Neuronal stem cell (in vitro differentiated cells): ENCODE measurements around the gene SPPL2A.
A peak's percentile ranks its signal among the peaks of the same experiment; 100 is the strongest.

Source experiments
- DNase-seq: peaks from one replicate; pipeline ENCODE4 v3.0.0-alpha.2; 2013; ENCODE audit warnings: low spot score
- H2AFZ ChIP-seq: one replicate; pipeline ENCODE4 v1.6.1; 2013; ENCODE audit warnings: mild to moderate bottlenecking, low read length, inconsistent platforms
- H2AK5ac ChIP-seq: 2 replicates; pipeline ENCODE4 v1.6.1; 2013; ENCODE audit warnings: low read depth, mild to moderate bottlenecking, inconsistent platforms, low read length, moderate library complexity, mixed read lengths
- H2BK120ac ChIP-seq: 2 replicates; pipeline ENCODE4 v1.6.1; 2013; ENCODE audit warnings: low read depth, mild to moderate bottlenecking, inconsistent platforms, low read length, moderate library complexity, mixed read lengths
- H2BK12ac ChIP-seq: one replicate; pipeline ENCODE4 v1.6.1; 2013; ENCODE audit warnings: low read length, inconsistent platforms
- H2BK15ac ChIP-seq: 2 replicates; pipeline ENCODE4 v1.6.1; 2013; ENCODE audit warnings: mild to moderate bottlenecking, low read length, inconsistent platforms, mixed read lengths
- H2BK5ac ChIP-seq: one replicate; pipeline ENCODE4 v1.6.1; 2013; ENCODE audit warnings: inconsistent platforms, mild to moderate bottlenecking, low read length, moderate library complexity
- H3K14ac ChIP-seq: one replicate; pipeline ENCODE4 v1.6.1; 2013; ENCODE audit warnings: low read length, inconsistent platforms
- H3K18ac ChIP-seq: 2 replicates; pipeline ENCODE4 v1.6.1; 2013; ENCODE audit warnings: low read length, inconsistent platforms
- H3K23ac ChIP-seq: 2 replicates; pipeline ENCODE4 v1.6.1; 2013; ENCODE audit warnings: low read depth, mild to moderate bottlenecking, mixed read lengths, low read length, inconsistent platforms; ENCODE audit not compliant: poor library complexity
- H3K27ac ChIP-seq: replicated peaks from 3 replicates; pipeline ENCODE4 v1.5.1; 2013; ENCODE audit warnings: low read length, inconsistent platforms
- H3K27me3 ChIP-seq, 3 experiments: 2 replicates each; pipeline ENCODE4 v1.6.1; 2013; ENCODE audit warnings: low read length in 3 of 3, mild to moderate bottlenecking in 2 of 3, inconsistent platforms in 1 of 3, low read depth in 1 of 3, mixed read lengths in 1 of 3, moderate library complexity in 1 of 3; ENCODE audit not compliant: control insufficient read depth in 3 of 3, insufficient read depth in 3 of 3
- H3K36me3 ChIP-seq, 2 donors: replicated peaks in 1 of 2; 2 replicates each; pipeline ENCODE4 v1.6.1; 2013; ENCODE audit warnings: low read length in 2 of 2; ENCODE audit not compliant: control insufficient read depth in 2 of 2, insufficient read depth in 2 of 2
- H3K4ac ChIP-seq: 2 replicates; pipeline ENCODE4 v1.6.1; 2013; ENCODE audit warnings: inconsistent platforms, mild to moderate bottlenecking, low read length, moderate library complexity
- H3K4me1 ChIP-seq, 2 donors: 1 replicate in 1 of 2; 2 replicates in 1 of 2; pipeline ENCODE4 v1.6.1; 2013; ENCODE audit warnings: low read length in 2 of 2, low read depth in 1 of 2; ENCODE audit not compliant: control insufficient read depth in 2 of 2, insufficient read depth in 1 of 2
- H3K4me2 ChIP-seq: one replicate; pipeline ENCODE4 v1.6.1; 2013; ENCODE audit warnings: mild to moderate bottlenecking, low read length, inconsistent platforms; ENCODE audit not compliant: insufficient read depth, poor library complexity, severe bottlenecking
- H3K4me3 ChIP-seq, 2 donors: 2 replicates each; pipeline ENCODE4 v1.5.1; 2013; ENCODE audit warnings: low read length in 2 of 2, mild to moderate bottlenecking in 2 of 2, inconsistent platforms in 1 of 2, moderate library complexity in 1 of 2
- H3K79me1 ChIP-seq: one replicate; pipeline ENCODE4 v1.6.1; 2013; ENCODE audit warnings: low read depth, mild to moderate bottlenecking, inconsistent platforms, low read length, moderate library complexity
- H3K9ac ChIP-seq: one replicate; pipeline ENCODE4 v1.6.1; 2013; ENCODE audit warnings: mild to moderate bottlenecking, low read depth, low read length, inconsistent platforms; ENCODE audit not compliant: poor library complexity
- H3K9me3 ChIP-seq, 2 donors: replicated peaks in 1 of 2; 2 replicates each; pipeline versions ENCODE3 to v1.6.1; 2013; ENCODE audit warnings: low read length in 2 of 2, mild to moderate bottlenecking in 2 of 2, inconsistent platforms in 1 of 2, low read depth in 1 of 2, mixed read lengths in 1 of 2, moderate library complexity in 1 of 2; ENCODE audit not compliant: control insufficient read depth in 2 of 2, insufficient read depth in 1 of 2
- H4K8ac ChIP-seq: one replicate; pipeline ENCODE4 v1.6.1; 2013; ENCODE audit warnings: low read depth, mild to moderate bottlenecking, inconsistent platforms, low read length, moderate library complexity
- H4K91ac ChIP-seq: one replicate; pipeline ENCODE4 v1.6.1; 2013; ENCODE audit warnings: low read length, low read depth, mild to moderate bottlenecking, inconsistent platforms; ENCODE audit not compliant: poor library complexity
- WGBS, 2 donors: extraction: QIAGEN DNeasy Blood & Tissue Kit; methylation state at CpG; one replicate each; pipeline ENCODE4 v1.1.7; 2013; ENCODE audit warnings: missing lambda C conversion rate in 2 of 2, mixed read lengths in 1 of 2; ENCODE audit not compliant: insufficient read length in 2 of 2, insufficient replicate concordance in 1 of 2; ENCODE audit errors: extremely low coverage in 2 of 2; 5-methylcytosine and 5-hydroxymethylcytosine counted together

The SPPL2A gene

DNA sequence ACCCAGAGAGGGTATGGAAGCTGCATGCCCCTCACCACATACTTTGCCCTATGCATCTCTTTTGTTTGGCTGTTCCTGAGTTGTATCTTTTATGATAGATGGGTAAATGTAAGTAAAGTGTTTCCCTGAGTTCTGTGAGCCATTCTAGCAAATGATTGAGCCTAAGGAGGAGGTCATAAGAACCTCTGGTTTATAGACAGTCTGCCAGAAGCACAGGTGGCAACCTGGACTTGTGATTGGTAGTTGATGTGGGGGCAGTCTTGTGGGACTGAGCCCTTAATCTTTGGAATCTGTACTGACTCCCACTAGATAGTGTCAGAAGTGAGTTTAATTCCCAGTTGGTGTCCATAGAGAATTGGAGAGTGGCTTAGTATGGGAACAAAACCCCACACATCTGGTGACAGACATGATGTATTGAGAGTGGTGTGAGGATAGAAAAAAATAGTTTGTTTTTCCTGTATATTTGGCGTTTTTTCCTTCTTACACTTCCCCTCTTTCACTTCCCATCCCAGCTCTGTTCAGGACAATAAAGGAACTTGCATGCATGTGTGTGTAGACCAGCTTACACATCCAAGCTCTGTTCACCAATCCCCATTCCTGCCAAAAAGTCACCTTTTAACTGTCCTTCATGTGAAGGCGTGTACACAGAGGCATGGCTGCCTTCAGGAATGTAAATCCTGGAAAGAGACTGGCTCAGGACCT is 38.1 kb upstream of the SPPL2A start:
- no peak for DNase-seq
- H3K4me3 ChIP-seq, result no peak overlapping the region

DNA sequence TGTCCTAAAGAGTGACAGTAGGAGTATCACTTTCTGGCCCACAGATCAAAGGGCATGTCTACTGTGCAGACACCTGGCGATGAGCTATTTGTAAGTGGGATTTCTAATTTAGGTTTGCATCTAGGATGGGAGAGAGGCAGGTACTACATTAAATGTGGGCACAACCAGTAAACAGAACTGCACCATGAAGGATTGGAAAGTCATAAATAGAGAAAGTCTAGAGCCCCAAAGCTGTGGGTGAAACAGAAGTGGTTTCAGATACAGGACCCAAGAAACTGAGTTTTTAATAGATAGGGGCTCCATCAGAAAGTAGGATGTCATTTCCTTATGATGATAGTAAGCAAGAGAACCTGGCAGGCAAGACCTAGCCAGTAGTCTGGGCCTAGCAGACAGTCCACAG is 35.2 kb upstream of the SPPL2A start:
- Histone ChIP-seq H3K4me2 (no peak overlapping the region), H3K18ac (no peak overlapping the region), H2BK120ac (no peak overlapping the region), H2BK12ac (no peak overlapping the region), H3K4me3 (no peak overlapping the region), H3K79me1 (no peaks in the 10 kb centered on the region), H3K36me3 (no peaks in the 10 kb centered on the region), H3K27ac (no peak overlapping the region), H2BK5ac (no peak overlapping the region), H3K9ac (no peak overlapping the region), H2AK5ac (no peak overlapping the region), H4K91ac (no peak overlapping the region), H3K4me1 (no peaks in the 10 kb centered on the region), H3K14ac (no peak overlapping the region), H2AFZ (no peak overlapping the region), H2BK15ac (no peak overlapping the region), H4K8ac (no peak overlapping the region), H3K4ac (no peak overlapping the region), H3K23ac (no peak overlapping the region), H3K9me3 (no peaks in the 10 kb centered on the region), H3K27me3 (no peaks in the 10 kb centered on the region)
- DNase-seq, result no peak
- WGBS, 2 donors, result no CpG with 5 or more reads among the region's 1 CpG

More for the DNA sequence above, 38.1 kb upstream of the SPPL2A start:
- no peak overlapping the region for H4K91ac ChIP-seq
- H2BK15ac ChIP-seq, result no peak overlapping the region
- H3K4ac ChIP-seq, result no peak overlapping the region
- no peak overlapping the region for H2BK120ac ChIP-seq
- H2AK5ac ChIP-seq, result no peak overlapping the region
- H3K27me3 ChIP-seq, result no peaks in the 10 kb centered on the region
- H3K23ac ChIP-seq, result no peak overlapping the region
- H3K79me1 ChIP-seq, result no peaks in the 10 kb centered on the region
- no peak overlapping the region for H3K27ac ChIP-seq
- whole genome bisulfite sequencing, 2 donors, result no CpG with 5 or more reads among the region's 2 CpGs
- no peaks in the 10 kb centered on the region for H3K4me1 ChIP-seq
- H2BK12ac ChIP-seq, result no peak overlapping the region
- H3K18ac ChIP-seq, result no peak overlapping the region
- H2AFZ ChIP-seq, result no peak overlapping the region
- no peaks in the 10 kb centered on the region for H3K36me3 ChIP-seq
- H3K9me3 ChIP-seq, result no peaks in the 10 kb centered on the region
- H4K8ac ChIP-seq, result peak overlapping the region; percentile 5
- no peak overlapping the region for H3K9ac ChIP-seq
- no peak overlapping the region for H3K4me2 ChIP-seq
- no peak overlapping the region for H3K14ac ChIP-seq
- no peak overlapping the region for H2BK5ac ChIP-seq

- no peaks in the 10 kb centered on the region for H3K27me3 ChIP-seq
- no peak overlapping the region for H3K18ac ChIP-seq
- H3K14ac ChIP-seq, result no peak overlapping the region
- H2BK120ac ChIP-seq, result no peak overlapping the region
- H3K27ac ChIP-seq, result no peak overlapping the region
- H4K8ac ChIP-seq, result no peak overlapping the region
- WGBS, 2 donors, result no CpG with 5 or more reads among the region's 3 CpGs
- H3K9me3 ChIP-seq, result no peaks in the 10 kb centered on the region
- H3K4me2 ChIP-seq, result no peak overlapping the region
- H3K23ac ChIP-seq, result no peak overlapping the region
- no peak overlapping the region for H2AK5ac ChIP-seq
- H2BK15ac ChIP-seq, result no peak overlapping the region
- H3K9ac ChIP-seq, result no peak overlapping the region
- no peak overlapping the region for H3K4me3 ChIP-seq
- H3K79me1 ChIP-seq, result no peaks in the 10 kb centered on the region
- no peaks in the 10 kb centered on the region for H3K4me1 ChIP-seq
- no peak overlapping the region for H2AFZ ChIP-seq
- no peak overlapping the region for H2BK5ac ChIP-seq
- H2BK12ac ChIP-seq, result no peak overlapping the region
- no peak overlapping the region for H4K91ac ChIP-seq
- DNase-seq, result no peak
- H3K4ac ChIP-seq, result no peak overlapping the region
- no peaks in the 10 kb centered on the region for H3K36me3 ChIP-seq
Observed at GRCh38 chr15:50798684-50799083, 33.2 kb upstream of the SPPL2A start.

- WGBS, 2 donors, result no CpG with 5 or more reads among the region's 1 CpG
- H3K4ac ChIP-seq, result no peak overlapping the region
- H3K27ac ChIP-seq, result no peak overlapping the region
Observed at GRCh38 chr15:50797926-50798325, 32.4 kb upstream of the SPPL2A start.

More at GRCh38 chr15:50797926-50798325, 32.4 kb upstream of the SPPL2A start:
- Histone ChIP-seq H2BK120ac (no peak overlapping the region), H3K9me3 (no peaks in the 10 kb centered on the region), H4K91ac (no peak overlapping the region), H3K9ac (no peak overlapping the region), H3K18ac (no peak overlapping the region), H3K4me1 (no peaks in the 10 kb centered on the region), H2AK5ac (no peak overlapping the region), H3K36me3 (no peaks in the 10 kb centered on the region), H4K8ac (no peak overlapping the region), H2AFZ (no peak overlapping the region), H3K23ac (no peak overlapping the region), H2BK12ac (no peak overlapping the region), H3K14ac (no peak overlapping the region), H2BK5ac (no peak overlapping the region), H2BK15ac (no peak overlapping the region), H3K79me1 (no peaks in the 10 kb centered on the region), H3K27me3 (no peaks in the 10 kb centered on the region), H3K4me2 (no peak overlapping the region), H3K4me3 (no peak overlapping the region)
- DNase-seq, result no peak
